Mesendoderm (in vitro differentiated cells): ENCODE results near the gene GOLPH3.

Source experiments
- DNase-seq: peaks from one replicate; pipeline ENCODE4 v3.0.0; 2013
- H2AK5ac ChIP-seq: 2 replicates; pipeline ENCODE4 v1.6.1; 2013; ENCODE audit warnings: low read length, inconsistent platforms
- H2BK120ac ChIP-seq: 2 replicates; pipeline ENCODE4 v1.6.1; 2013; ENCODE audit warnings: low read depth, mild to moderate bottlenecking, low read length, moderate library complexity, mixed read lengths
- H2BK15ac ChIP-seq: replicated peaks from 2 replicates; pipeline ENCODE4 v1.6.1; 2013; ENCODE audit warnings: low read depth, mild to moderate bottlenecking, moderate library complexity
- H2BK5ac ChIP-seq: 2 replicates; pipeline ENCODE4 v1.6.1; 2013; ENCODE audit warnings: low read length, inconsistent platforms
- H3K18ac ChIP-seq: 2 replicates; pipeline ENCODE4 v1.6.1; 2013; ENCODE audit warnings: mild to moderate bottlenecking, low read length, mixed read lengths
- H3K23ac ChIP-seq: one replicate; pipeline ENCODE4 v1.6.1; 2013; ENCODE audit warnings: low read length
- H3K27ac ChIP-seq: 2 replicates; pipeline ENCODE4 v1.5.1; 2013; ENCODE audit warnings: low read depth, mild to moderate bottlenecking, inconsistent platforms, low read length, moderate library complexity
- H3K27me3 ChIP-seq: 2 replicates; pipeline ENCODE4 v1.6.1; 2013; ENCODE audit warnings: low read length, control low read depth, mild to moderate bottlenecking, inconsistent platforms; ENCODE audit not compliant: insufficient read depth, poor library complexity
- H3K36me3 ChIP-seq: 2 replicates; pipeline ENCODE4 v1.6.1; 2013; ENCODE audit warnings: low read length, inconsistent platforms; ENCODE audit not compliant: control insufficient read depth, insufficient read depth
- H3K4ac ChIP-seq: one replicate; pipeline ENCODE4 v1.6.1; 2013; ENCODE audit warnings: low read depth, mild to moderate bottlenecking, low read length, moderate library complexity
- H3K4me1 ChIP-seq: 2 replicates; pipeline ENCODE4 v1.6.1; 2013; ENCODE audit warnings: low read depth, low read length, inconsistent platforms; ENCODE audit not compliant: control insufficient read depth
- H3K4me2 ChIP-seq: 2 replicates; pipeline ENCODE4 v1.6.1; 2013; ENCODE audit warnings: low read length
- H3K4me3 ChIP-seq: 2 replicates; pipeline ENCODE4 v1.5.1; 2013; ENCODE audit warnings: mild to moderate bottlenecking, low read length
- H3K56ac ChIP-seq: one replicate; pipeline ENCODE4 v1.6.1; 2013; ENCODE audit warnings: low read length
- H3K79me1 ChIP-seq: 2 replicates; pipeline ENCODE4 v1.6.1; 2013; ENCODE audit warnings: low read length, inconsistent platforms
- H3K79me2 ChIP-seq: 2 replicates; pipeline ENCODE4 v1.6.1; 2013; ENCODE audit warnings: mild to moderate bottlenecking, low read length; ENCODE audit not compliant: control insufficient read depth, insufficient read depth
- H3K9ac ChIP-seq: 2 replicates; pipeline ENCODE4 v1.6.1; 2013; ENCODE audit warnings: low read length, inconsistent platforms
- H4K5ac ChIP-seq: one replicate; pipeline ENCODE4 v1.6.1; 2013; ENCODE audit warnings: low read length
- H4K8ac ChIP-seq: one replicate; pipeline ENCODE4 v1.6.1; 2013; ENCODE audit warnings: low read depth, mild to moderate bottlenecking, control low read depth, low read length, moderate library complexity
- WGBS: extraction: QIAGEN DNeasy Blood & Tissue Kit; methylation state at CpG from one replicate; pipeline ENCODE4 v1.1.7; 2013; ENCODE audit warnings: low lambda C conversion rate, missing lambda C conversion rate; ENCODE audit not compliant: insufficient coverage; ENCODE audit errors: extremely low coverage; 5-methylcytosine and 5-hydroxymethylcytosine counted together

The GOLPH3 gene

DNA sequence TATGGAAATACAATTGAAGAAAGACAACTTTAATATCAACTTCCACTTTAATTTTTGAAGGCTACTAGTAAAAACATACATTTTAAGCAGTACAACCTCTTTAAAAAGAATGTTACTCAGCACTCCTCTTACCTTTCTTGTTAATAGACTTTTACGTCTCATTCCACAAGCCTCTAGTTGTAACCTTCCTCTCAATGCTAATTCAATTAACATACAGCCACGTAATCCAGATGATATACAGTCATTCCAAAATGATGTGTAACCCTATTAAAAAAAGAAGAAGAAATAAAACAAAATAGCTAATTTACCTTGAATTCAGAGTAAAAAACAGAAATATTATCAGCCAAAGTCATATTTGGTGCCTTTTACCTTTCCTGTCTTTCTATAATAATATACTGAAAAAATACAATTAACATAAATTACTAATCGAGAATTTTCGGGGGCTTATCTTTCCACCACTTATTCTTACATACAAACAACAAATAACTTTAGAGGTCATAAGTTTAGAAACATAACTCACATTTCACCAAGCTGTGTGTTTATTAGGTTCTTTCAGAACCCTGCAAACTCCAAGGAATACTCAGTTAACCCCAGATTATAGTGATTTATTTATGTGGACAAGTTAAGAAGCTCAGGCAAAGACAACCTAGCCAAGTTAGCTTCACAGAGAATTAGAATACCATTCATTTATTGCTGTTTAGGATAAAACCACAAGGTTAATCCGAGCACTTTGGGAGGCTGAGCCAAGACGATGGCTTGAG is 30.3 kb downstream of the GOLPH3 start:
- H3K27ac ChIP-seq, result no peak overlapping the region
- WGBS, result 100% methylated on average over 2 of the region's 6 CpGs

GRCh38 chr5:32138839-32139493 is 35.2 kb downstream of the GOLPH3 start:
- H3K27ac ChIP-seq, result no peak overlapping the region
- H3K79me2 ChIP-seq, result peaks cover 6% of the 10 kb centered on the region
- H2BK5ac ChIP-seq, result no peak overlapping the region
- no peak overlapping the region for H4K5ac ChIP-seq
- no peak overlapping the region for H2BK120ac ChIP-seq
- H2BK15ac ChIP-seq, result no peak overlapping the region
- WGBS, result no CpG with 5 or more reads among the region's 7 CpGs
- no peak overlapping the region for H3K18ac ChIP-seq
- H3K4ac ChIP-seq, result no peak overlapping the region
- H3K4me2 ChIP-seq, result no peak overlapping the region
- no peak overlapping the region for H3K9ac ChIP-seq
- peaks cover 2% of the 10 kb centered on the region for H3K79me1 ChIP-seq
- no peak overlapping the region for H3K23ac ChIP-seq
- no peaks in the 10 kb centered on the region for H3K27me3 ChIP-seq
- H3K36me3 ChIP-seq, result no peaks in the 10 kb centered on the region
- no peak for DNase-seq
- H3K56ac ChIP-seq, result no peak overlapping the region
- H3K4me1 ChIP-seq, result no peaks in the 10 kb centered on the region
- H3K4me3 ChIP-seq, result no peak overlapping the region
- H2AK5ac ChIP-seq, result no peak overlapping the region
- H4K8ac ChIP-seq, result no peak overlapping the region

More for the DNA sequence above, 30.3 kb downstream of the GOLPH3 start:
- Histone ChIP-seq H3K23ac (no peak overlapping the region), H3K79me1 (peaks cover 2% of the 10 kb centered on the region), H3K36me3 (no peaks in the 10 kb centered on the region), H3K18ac (no peak overlapping the region), H2AK5ac (no peak overlapping the region), H2BK15ac (no peak overlapping the region), H2BK5ac (no peak overlapping the region), H3K79me2 (peaks cover 42% of the 10 kb centered on the region), H3K9ac (no peak overlapping the region), H4K5ac (no peak overlapping the region), H3K4me1 (no peaks in the 10 kb centered on the region), H3K4ac (no peak overlapping the region), H3K4me2 (no peak overlapping the region), H3K27me3 (no peaks in the 10 kb centered on the region), H3K4me3 (no peak overlapping the region), H4K8ac (no peak overlapping the region), H3K56ac (no peak overlapping the region), H2BK120ac (no peak overlapping the region)
- DNase-seq, result no peak

DNA sequence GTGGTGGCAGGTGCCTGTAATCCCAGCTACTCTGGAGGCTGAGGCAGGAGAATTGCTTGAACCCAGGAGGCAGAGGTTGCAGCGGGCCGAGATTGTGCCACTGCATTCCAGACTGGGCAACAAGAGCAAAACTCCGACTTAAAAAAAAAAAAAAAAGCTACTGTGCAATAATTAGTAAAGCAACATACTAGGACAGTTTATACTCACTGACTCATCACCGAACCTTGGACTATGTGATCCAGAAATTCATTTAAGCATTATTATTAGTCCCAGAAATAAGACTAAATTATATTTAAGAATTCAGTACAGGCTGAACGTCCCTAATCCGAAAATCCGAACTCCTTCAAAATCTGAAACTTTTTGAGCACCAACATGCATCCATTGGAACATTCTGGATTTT is 37.8 kb downstream of the GOLPH3 start:
- Histone ChIP-seq H3K27ac (no peak overlapping the region), H2AK5ac (no peak overlapping the region), H3K56ac (no peak overlapping the region), H3K4me1 (no peaks in the 10 kb centered on the region), H3K4ac (no peak overlapping the region), H4K5ac (no peak overlapping the region), H3K36me3 (no peaks in the 10 kb centered on the region), H3K4me3 (no peak overlapping the region), H3K27me3 (no peaks in the 10 kb centered on the region), H3K23ac (no peak overlapping the region), H3K9ac (no peak overlapping the region), H2BK15ac (no peak overlapping the region), H2BK120ac (no peak overlapping the region), H2BK5ac (no peak overlapping the region), H3K79me1 (peaks cover 2% of the 10 kb centered on the region), H3K18ac (no peak overlapping the region), H3K79me2 (peaks cover 8% of the 10 kb centered on the region), H3K4me2 (no peak overlapping the region), H4K8ac (no peak overlapping the region)
- DNase-seq, result no peak
- WGBS, result no CpG with 5 or more reads among the region's 7 CpGs

- Histone ChIP-seq H3K4ac (no peak overlapping the region), H3K4me2 (no peak overlapping the region), H4K8ac (no peak overlapping the region), H2BK15ac (no peak overlapping the region), H3K23ac (no peak overlapping the region), H3K4me1 (no peaks in the 10 kb centered on the region), H3K56ac (no peak overlapping the region), H2BK5ac (no peak overlapping the region), H2BK120ac (no peak overlapping the region), H2AK5ac (no peak overlapping the region), H3K9ac (no peak overlapping the region), H3K27me3 (no peaks in the 10 kb centered on the region), H3K36me3 (no peaks in the 10 kb centered on the region), H4K5ac (no peak overlapping the region), H3K4me3 (no peak overlapping the region), H3K79me2 (peaks cover 5% of the 10 kb centered on the region), H3K18ac (no peak overlapping the region), H3K79me1 (peaks cover 2% of the 10 kb centered on the region), H3K27ac (no peak overlapping the region)
- DNase-seq, result no peak
- WGBS, result no CpG with 5 or more reads among the region's 1 CpG
Observed at GRCh38 chr5:32135086-32135485, 39.0 kb downstream of the GOLPH3 start.

DNA sequence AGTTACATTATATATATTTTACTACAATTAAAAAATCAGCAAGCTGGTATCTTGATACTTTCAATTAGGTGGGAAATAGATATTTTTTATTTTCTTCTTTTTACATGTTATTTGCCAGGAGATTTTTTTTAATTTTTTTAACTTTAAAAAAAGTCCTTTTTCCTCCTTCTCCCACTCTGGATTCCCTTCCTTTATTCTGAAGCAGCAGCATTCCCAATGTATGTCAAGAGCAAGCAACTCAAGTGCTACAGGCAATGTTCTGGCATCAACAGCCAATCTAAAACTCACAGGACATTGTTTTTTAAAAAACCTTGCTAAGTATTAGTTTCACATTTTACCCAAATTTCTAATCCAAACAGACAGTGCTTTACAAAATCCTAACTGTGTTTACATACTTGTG is 41.4 kb downstream of the GOLPH3 start:
- no peak for DNase-seq
- Histone ChIP-seq H3K56ac (no peak overlapping the region), H3K27ac (no peak overlapping the region), H3K4me1 (no peaks in the 10 kb centered on the region), H2BK15ac (no peak overlapping the region), H2AK5ac (no peak overlapping the region), H2BK5ac (no peak overlapping the region), H3K23ac (no peak overlapping the region), H3K4ac (no peak overlapping the region), H4K8ac (no peak overlapping the region), H3K36me3 (no peaks in the 10 kb centered on the region), H3K9ac (no peak overlapping the region), H3K4me3 (no peak overlapping the region), H3K27me3 (no peaks in the 10 kb centered on the region), H4K5ac (no peak overlapping the region), H3K79me2 (peaks cover 7% of the 10 kb centered on the region), H3K4me2 (no peak overlapping the region), H2BK120ac (no peak overlapping the region), H3K18ac (no peak overlapping the region), H3K79me1 (peaks cover 4% of the 10 kb centered on the region)
